NCI-H345 (cell line): ENCODE data around the gene ANKRD33B.
A peak's percentile ranks its signal among the peaks of the same experiment; 100 is the strongest.

Experiments
- DNase-seq: peaks from one replicate; lab custom pipeline; 2025; lab: John Stamatoyannopoulos, UW

The ANKRD33B gene

DNA sequence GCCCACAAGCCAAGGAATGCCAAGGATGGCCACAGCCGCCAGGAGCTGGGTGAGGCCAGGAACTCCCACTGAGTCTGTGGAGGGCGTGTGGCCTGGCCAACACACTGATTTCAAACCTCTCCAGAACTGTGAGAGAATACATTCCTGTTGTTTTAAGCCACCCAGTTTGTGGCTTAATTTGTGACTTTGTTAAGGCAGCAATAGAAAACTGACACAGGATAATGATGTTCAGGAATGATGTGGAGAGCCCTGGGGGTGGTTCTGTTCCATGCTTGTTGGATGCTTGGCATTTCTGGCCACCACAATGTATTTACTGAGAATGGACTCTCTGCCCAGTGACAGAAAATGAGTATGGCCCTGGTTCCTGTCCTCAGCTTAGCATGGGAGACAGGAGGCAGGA lies 114.4 kb downstream of the ANKRD33B start:
- no peak for DNase-seq

- DNase-seq: no peak
These were observed 115.6 kb downstream of the ANKRD33B start for GRCh38 chr5:10679336-10679988.

DNA sequence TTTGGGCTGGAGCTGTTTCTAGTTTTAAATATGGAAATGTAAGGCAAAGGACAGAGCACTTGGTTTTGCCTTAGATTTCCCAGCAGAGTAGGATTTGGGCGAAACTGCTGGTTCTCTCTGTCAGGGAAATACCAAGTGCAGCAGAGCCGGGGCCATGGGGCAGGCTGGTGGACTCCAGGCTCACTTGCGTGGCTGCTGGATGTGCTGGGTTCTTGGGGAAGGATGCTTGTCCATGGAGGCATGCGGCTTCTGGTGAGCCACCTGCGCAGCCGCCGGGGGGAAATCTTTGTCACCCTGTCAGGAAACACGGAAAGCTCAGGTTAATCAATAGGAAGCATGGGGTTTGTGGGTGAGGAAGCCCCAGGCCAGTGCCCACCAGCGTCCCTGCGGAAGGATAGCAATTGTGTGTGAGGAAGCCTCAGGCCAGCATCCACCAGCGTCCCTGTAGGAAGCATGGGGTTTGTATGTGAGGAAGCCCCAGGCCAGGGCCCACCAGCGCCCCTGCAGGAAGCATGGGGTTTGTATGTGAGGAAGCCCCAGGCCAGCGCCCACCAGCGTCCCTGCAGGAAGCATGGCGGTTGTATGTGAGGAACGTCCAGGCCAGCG lies 117.1 kb downstream of the ANKRD33B start:
- no peak for DNase-seq

GRCh38 chr5:10681731-10682679 lies 118.1 kb downstream of the ANKRD33B start:
- DNase-seq: no peak

DNA sequence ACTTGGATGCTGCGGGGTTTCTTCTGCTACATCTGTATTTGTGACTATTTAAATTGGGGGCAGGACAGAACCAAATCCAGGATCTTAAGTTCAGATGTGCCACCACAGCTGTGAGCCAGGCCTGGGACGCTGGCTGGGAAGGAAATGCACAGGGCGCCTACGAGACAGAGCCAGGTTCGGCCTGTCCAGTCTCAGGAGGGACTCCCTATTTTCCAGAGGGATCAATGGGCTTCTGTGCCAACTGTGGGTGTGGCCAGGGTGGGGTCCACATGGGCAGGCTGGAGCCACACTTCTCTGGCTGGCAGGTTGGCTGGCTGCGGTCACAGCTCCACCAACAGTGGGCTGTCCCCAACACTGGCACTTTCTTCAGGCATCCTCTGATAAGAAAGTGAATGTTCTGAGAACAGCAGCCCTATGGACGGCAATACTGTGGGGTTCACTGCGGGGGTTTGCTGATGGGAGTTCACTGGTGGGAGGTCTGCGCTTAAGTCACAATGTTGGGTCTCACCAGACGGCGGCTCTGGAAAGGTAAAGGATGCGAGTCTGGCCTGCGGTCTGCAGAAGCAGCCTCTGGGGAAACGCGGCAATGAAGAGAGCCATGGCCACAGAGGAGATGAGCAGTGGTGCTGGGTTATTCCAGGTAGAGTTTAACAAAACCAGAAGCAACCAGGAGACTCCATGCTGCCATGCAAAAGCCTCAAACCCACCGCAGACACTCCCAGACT lies 119.1 kb downstream of the ANKRD33B start:
- no peak for DNase-seq

DNA sequence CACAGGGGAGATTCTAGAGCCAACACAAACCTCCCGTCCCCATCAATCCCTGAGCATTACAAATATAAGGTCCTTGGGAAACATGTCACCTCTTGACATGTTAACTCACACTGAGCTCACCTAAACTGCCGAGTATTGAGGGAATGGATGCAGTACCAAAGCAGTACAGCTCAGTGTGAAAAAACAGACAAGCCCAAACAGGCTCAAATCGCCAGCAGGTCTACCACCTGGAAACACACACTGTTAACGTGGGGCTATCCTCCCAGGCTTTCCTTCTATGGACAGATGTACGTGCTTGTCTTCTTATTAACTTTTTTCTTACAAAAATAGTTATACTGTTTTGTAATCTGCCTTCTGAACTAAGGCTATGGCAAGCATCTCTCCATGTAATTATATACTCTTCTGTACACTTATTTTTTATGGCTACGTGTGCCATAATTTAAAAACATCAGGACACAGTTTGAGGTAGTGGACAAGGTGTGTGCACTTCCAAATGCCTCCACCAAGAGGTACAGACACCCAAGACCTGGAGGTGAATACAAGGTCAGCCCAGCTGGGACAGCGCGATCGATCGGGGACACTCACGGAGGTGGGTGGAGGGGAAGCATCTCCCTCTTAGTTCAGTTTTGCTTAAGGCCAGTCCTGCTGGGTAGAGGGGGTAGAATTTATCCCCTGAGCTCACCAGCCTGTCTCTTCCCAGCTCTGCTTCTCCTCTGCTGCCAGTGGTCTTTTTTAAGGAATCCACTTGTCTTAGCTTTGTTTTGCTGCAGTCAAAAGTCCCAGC lies 120.6 kb downstream of the ANKRD33B start:
- DNase-seq: no peak

DNA sequence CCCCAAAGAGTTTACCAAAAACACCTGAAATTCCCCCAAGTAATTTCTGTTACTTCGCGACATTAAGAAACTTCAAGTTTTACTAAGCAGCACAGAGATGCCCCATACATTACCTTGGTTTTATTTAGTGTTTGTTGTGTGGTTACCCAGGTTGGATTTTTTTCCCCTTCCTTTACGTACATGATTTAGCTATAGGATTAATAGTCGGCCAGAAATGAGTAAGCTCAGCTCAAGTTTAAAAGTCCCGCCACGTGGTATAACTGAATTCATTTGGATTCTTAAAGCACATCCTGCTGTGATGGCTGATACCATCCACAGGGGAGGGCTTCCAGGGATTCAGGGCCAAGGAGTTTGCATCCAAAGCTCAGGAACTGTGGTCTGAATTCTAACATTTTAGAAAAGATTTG lies 121.2 kb downstream of the ANKRD33B start:
- no peak for DNase-seq

DNA sequence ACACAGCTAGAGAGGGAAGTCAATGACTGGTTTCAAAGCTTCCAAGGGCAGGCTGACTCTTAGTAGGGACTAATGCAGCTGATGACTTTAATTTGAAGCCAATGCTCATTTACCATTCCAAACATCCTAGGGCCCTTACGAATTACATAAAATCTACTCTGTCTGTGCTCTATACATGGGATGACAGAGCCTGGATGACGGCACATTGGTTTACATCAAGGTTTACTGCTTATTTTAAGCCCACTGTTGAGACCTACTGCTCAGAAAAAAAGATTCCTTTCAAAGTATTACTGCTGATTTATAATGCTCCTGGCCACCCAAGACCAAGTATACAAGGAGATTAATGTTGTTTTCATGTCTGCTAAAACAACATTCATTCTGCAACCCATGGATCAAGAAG lies 123.0 kb downstream of the ANKRD33B start:
- no peak for DNase-seq

GRCh38 chr5:10688651-10689171 lies 124.8 kb downstream of the ANKRD33B start:
- no peak for DNase-seq

- DNase-seq: no peak
These were observed 125.7 kb downstream of the ANKRD33B start for GRCh38 chr5:10689391-10690081.

DNA sequence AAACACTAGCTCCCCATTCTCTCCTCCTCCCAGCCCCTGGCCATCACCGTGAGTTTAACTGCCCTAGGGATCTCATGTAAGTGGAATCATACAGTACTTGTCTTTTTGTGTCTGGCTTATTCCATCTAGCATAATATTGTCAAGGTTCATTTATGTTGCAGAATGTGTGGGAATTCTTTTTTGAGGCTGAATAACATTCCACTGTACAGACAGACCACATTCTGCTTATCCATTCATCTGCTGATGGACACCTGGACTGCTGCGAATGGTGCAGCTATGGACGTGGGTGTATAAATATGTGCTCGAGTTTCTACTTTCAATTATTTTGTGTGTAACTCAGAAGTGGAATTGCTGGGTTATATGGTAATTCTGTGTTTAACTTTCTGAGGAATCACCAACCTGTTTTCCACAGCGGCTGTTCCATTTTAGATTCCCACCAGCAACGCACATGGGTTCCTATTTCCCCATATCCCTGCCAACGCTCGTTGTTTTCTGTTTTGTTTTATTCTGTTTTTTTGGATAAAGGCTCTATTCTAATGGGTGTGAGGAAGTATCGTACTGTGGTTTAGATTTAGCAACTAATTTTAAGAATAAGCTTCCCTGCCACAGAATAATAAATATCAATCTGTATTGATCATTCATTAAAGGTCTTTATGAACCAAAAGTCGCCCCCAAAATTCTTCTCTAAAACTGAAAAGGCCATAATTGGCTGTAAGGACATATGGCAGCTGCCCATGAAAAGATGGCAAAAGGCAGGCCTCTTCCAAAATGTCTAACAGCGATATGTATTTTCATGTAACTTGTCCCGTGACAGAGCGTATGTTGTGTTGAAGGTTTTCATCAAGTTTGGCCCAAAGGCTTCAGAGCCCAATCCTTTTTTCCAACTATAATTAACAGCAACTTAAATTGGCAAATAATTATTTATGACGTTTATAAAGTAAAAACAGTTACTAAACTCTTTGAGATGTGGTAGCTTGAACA lies 126.9 kb downstream of the ANKRD33B start:
- DNase-seq: no peak

- no peak for DNase-seq
These were observed 128.2 kb downstream of the ANKRD33B start for GRCh38 chr5:10691826-10692785.

GRCh38 chr5:10695055-10695649 lies 131.3 kb downstream of the ANKRD33B start:
- peak; percentile 60 for DNase-seq

DNA sequence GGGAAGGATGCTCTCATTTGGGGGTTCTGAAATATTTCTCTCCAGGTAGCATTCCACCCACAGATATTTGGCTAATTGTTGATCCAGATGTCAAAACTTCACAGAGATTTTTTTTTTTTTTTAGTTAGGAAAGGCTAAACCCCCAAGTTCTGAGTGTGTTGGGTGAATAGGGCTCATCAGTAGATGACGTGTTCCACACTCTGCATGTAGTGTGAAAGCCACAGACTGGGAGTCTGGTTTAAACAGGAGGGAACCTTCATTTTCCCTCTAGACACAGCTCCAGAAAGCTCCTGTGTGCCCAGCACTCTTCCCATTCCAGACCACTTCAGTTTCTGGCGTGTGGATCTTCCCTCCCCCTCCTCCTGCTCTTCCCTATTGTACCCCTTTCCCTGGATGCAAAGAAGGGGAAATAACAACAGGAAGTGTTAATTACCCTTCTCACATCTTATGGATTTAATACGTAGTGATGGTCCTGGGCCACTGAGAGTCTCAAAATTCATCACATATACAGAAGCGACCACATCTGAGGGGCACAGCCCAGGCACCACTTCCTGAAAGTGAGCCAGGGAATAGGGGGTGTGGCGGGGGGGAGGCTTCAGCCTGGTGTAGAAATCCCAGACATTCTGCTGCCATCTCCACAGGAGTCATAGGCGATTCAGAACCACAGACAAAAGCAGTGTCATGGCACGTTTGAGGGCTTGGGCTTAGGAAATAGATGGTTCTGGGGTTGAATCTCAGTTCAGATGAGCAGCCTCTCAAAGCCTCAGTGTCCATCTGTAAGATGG lies 132.1 kb downstream of the ANKRD33B start:
- no peak for DNase-seq

GRCh38 chr5:10699281-10699874 lies 135.5 kb downstream of the ANKRD33B start:
- no peak for DNase-seq

- DNase-seq: no peak
These were observed 136.1 kb downstream of the ANKRD33B start for GRCh38 chr5:10699987-10700386.
